HG03520 (cell line): Measurements from ENCODE around the gene ARL14EP.
A peak's percentile ranks its signal among the peaks of the same experiment; 100 is the strongest.

ENCODE experiments used
- ATAC-seq: cut with Tn5 transposase; IDR thresholded peaks from one replicate; pipeline ENCODE4 v1.9.1; 2021; ENCODE audit warnings: mild to moderate bottlenecking, moderate library complexity; ENCODE audit not compliant: unreplicated experiment

The ARL14EP gene

GRCh38 chr11:30322826-30323710, at the start of gene ARL14EP:
ARL14EP (plus strand) TSS chr11:30323104; CDS start chr11:30330949, 7,845 bp downstream.
- peak; percentile 98 for ATAC-seq

DNA sequence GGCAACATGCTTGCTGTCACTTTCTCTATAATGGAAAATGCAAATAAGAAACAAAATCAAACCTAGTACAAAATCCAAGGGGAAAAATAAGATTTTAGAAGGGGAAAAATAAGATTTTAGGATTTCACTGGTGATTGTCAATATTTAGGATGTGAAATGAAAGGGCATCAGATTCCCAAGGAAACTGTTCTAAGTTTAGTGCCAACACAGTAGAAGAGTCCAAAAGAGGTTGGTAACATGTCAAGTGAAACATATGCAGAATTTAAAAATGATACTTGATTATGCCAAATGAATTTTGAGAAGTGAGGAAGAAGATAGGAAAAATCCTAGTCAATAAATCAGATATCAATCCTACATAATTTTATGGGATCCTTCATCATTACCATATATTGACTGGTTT, 45.7 kb upstream of the ARL14EP start:
- no peak for ATAC-seq

GRCh38 chr11:30279796-30280195, 43.1 kb upstream of the ARL14EP start:
- ATAC-seq: no peak

- ATAC-seq: peak; percentile 30
Observed at GRCh38 chr11:30281476-30282288, 41.2 kb upstream of the ARL14EP start.

GRCh38 chr11:30282289-30282631, 40.6 kb upstream of the ARL14EP start:
- ATAC-seq: peak; percentile 55

- ATAC-seq: no peak
Observed at GRCh38 chr11:30284836-30285235, 38.1 kb upstream of the ARL14EP start.

DNA sequence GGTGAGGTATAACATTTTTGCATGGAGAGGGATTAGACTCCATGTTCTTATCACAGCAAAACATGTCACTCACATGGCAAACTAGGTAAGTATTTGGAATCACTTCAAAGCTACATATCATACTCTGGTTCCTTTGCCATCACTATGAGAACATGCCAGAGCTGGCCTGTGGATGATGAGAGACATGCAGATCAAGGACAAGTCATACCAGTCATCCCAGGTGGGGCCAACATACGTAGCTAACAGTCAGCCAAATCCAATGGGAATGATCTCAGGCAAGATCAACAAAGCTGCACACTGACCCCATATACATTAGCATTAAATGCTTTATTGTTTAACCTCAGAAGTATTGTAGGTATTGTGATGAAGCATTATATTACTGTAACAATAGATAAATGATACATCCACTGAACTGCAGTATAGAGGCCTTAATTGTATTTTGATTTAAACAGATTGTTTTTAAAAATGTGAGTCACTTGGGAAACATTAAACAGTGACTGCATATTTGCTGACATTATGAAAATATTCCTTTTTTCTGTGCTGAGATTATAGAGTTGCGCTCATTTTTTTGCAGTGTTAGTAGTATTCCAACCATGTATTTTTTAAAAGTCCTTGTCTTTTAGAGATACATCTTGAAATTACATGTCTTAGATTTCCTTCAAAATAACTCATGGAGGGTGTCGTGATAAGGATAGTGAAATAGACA, 37.3 kb upstream of the ARL14EP start:
- ATAC-seq: no peak

DNA sequence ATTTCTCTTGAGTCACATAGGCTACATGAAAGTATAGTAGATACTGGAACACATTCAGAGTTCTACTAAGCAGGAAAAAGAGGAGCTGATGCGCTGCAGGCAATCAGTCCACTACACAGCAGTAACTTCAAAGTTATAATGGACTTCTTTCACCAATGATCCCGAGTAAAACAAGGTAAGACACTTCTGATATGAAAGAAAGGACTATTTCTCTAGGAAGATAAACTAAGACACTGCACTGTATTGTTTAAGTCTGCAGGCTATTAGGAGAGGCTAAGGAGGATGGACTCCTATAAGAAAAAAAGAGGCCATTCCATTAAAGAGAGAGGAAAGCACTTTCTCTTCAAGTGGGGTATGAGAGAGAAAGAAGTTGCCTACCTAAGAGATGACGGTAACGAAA, 31.6 kb upstream of the ARL14EP start:
- no peak for ATAC-seq

- no peak for ATAC-seq
Observed at GRCh38 chr11:30292545-30292944, 30.4 kb upstream of the ARL14EP start.

DNA sequence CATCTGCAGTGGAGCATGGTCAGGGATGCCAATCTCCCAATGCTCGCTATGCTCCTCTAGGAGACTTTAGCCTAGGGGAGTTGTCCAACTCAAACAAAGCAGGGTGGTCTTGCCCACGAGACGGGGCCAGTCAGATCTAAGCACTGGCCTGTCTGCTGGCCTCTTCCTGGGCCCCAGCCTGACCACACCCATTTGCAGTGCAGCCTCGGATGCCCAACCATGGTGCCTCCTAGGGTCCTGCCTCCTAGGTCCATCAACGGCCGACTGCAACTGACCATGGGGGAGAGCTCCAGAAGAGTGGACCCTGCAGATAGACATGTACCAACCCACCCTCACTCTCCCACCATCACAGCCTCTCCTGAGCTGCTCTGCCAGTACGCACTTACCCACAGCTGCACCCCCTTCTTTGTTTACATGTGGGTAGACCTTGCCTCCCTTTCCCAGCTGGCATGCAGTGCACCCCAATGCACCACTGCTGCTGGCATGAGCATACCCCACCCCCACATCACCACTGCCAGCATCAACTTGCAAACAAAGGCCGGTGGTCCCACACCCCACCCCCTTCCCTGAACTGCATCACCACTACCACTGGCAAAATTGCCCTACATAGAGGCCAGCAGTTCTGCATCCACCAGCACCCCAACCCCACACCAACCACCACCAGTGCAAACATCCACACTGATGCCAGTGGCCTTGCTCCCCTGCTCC, 27.6 kb upstream of the ARL14EP start:
- ATAC-seq: no peak

GRCh38 chr11:30304620-30305019, 18.3 kb upstream of the ARL14EP start:
- no peak for ATAC-seq

DNA sequence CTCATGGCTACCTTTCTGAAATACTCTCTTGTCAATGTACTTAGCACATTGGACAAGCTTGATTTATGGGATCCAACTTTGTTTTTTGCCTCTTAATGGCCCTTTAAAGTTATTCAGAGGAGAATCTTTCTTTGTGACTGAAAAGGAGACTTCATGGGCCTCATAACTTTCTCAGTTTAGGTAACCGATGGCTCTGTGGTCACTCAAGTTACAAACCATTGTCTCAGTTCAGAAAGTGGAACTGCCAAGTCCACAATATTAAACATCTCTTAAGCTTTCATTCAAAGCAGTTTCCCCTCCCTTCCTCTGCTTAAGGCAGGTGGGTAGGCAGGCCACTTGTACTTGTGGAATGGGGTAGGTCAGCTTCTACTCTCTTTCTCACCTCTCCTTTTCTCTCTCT, 12.3 kb upstream of the ARL14EP start:
- ATAC-seq: peak; percentile 97

DNA sequence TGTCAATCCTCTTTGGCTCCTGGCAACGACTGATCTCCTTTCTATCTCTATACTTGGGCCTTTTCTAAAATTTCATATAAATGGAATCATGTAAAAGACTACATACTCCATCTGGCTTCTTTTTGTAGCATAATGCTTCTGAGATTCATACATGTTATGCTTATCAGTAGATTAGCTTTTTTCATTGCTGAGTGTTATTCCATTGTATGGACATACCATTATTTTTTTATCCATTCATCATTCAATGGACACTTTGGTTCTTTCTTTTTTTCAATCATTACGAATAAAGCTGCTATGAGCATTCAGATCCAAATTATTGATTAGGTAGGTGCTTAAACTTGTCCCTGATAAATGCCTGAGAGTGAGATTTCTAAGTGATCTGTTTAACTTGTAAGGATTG, 11.7 kb upstream of the ARL14EP start:
- ATAC-seq: no peak

- no peak for ATAC-seq
Observed at GRCh38 chr11:30312243-30312642, 10.7 kb upstream of the ARL14EP start.

DNA sequence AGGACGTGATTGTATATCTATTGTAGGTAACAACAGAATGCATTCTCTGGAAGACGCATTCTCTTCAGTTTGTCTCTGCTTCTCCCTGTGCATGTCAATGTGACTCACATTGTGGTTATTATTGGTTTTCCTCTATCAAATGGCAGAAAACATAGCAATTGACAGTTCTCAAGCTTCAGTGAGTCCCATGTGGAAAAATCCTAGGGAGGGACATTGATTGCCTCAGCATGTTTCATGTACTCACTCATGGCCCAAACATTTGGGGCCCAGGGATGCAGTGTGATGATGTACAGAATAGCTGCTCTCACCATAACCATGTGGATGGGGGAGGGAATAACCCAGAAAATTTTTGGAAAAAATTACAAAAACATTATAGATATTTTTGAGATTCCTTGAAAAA, 9.3 kb upstream of the ARL14EP start:
- no peak for ATAC-seq

GRCh38 chr11:30314625-30315024, 8.3 kb upstream of the ARL14EP start:
- no peak for ATAC-seq

GRCh38 chr11:30316237-30316636, 6.7 kb upstream of the ARL14EP start:
- ATAC-seq: no peak

DNA sequence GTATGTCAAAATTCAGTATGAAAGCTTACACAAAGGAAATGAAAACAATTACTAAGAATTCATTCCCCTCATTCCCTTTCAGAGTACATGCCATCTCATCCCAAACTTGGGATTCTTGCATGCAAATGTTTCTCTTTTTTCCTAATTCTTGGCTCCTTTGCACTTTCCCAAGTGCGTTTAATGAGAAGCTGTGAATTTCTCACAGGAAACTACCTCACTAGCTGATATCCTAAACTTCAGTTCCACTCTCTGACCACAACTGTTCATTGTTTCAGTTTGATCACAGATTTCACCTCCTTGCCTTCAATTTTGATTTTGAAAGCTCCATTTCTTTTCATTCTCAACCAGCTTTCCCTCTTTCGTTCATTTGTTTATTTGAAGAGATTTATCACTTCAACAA, 5.9 kb upstream of the ARL14EP start:
- ATAC-seq: peak; percentile 53

DNA sequence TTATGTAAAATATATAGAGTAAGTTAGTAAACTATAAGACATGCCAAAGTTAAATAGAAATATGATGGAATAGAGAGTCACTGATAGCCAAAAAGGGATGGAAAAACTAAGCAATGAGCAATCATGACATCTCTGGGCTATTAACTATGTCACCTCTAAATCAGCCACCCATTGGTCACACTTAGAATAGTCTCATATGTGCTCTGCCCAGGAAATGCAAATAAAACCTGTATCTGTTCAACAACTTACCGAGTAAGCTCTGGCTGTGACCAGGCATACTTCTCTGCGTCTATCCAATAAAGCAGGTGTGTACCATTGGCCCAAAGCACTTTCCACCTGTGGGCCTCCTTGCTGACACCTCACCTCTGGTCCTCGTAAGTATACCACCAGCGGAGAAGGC, 1.6 kb upstream of the ARL14EP start:
- ATAC-seq: no peak

DNA sequence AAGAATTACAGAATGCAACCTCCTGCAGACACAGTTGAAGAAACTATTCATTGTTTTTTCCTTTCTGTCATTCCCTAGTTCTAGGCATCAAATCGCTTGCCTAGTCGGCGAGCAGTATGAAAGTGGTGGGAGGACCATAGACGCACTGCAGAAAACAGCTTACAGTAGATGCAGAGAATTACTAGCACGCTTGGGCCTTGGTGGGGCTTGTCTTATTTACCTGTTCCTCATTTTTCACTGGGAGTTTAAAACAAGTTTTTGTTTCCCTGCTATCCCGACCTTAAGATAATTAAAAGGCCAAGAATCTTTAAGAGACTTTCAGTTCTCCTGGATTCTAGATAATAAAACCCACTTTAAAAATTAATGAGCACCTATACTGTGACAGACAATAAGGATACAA, 713 bp upstream of the ARL14EP start:
- ATAC-seq: no peak
